ENCODE results near the gene COL9A3. TPM values are rescaled to one million over a fixed set of nuclear protein-coding genes. Genes with fewer than 3 reads are reported as not detected.
A peak's percentile ranks its signal among the peaks of the same experiment; 100 is the strongest.

COL9A3 gene
- total RNA-seq, 2 experiments from 2014 or later, result not detected

GRCh38 chr20:62822788-62823651 lies 6.2 kb downstream of the COL9A3 start:
- DNase-seq (peak; percentile 75), ATAC-seq (peak; percentile 81)
- no peaks in the 10 kb centered on the region for H3K4me1 Mint-ChIP-seq (ENCODE audit: low read depth)
- intact Hi-C loops (cut with micrococcal nuclease), result no loop called here
- H3K4me3 Mint-ChIP-seq, result no peak overlapping the region
- H3K36me3 Mint-ChIP-seq (ENCODE audit: low read depth), result no peaks in the 10 kb centered on the region
- POLR2A ChIA-PET, result interaction anchor here (0.7 kb wide), 1 partner anchor 480 kb away, joined by 3 read pairs; no protein-coding TSS in a partner anchor
- peaks cover 4% of the 10 kb centered on the region for H3K27me3 Mint-ChIP-seq
- TF ChIP-seq CTCF (IDR thresholded peaks at IDR 0.05), result peak; percentile 53
- no peaks in the 10 kb centered on the region for H3K9me3 Mint-ChIP-seq
- CTCF ChIA-PET, result interaction anchor here (0.8 to 2.0 kb wide), 8 partner anchors 11 to 186 kb away, joined by 3 to 12 read pairs (median 4); no protein-coding TSS in a partner anchor
- H3K27ac Mint-ChIP-seq, result no peak overlapping the region

GRCh38 chr20:62823688-62824475 lies 7.0 kb downstream of the COL9A3 start:
- ChIA-PET CTCF (interaction anchor here (1.0 to 2.0 kb wide), 6 partner anchors 12 to 131 kb away, joined by 3 to 12 read pairs (median 4); no protein-coding TSS in a partner anchor), POLR2A (no interaction called here)
- Mint-ChIP-seq H3K9me3 (no peaks in the 10 kb centered on the region), H3K27me3 (no peaks in the 10 kb centered on the region), H3K36me3 (ENCODE audit: low read depth) (no peaks in the 10 kb centered on the region), H3K4me1 (ENCODE audit: low read depth) (no peaks in the 10 kb centered on the region), H3K4me3 (no peak overlapping the region), H3K27ac (no peak overlapping the region)
- ATAC-seq (no peak), DNase-seq (no peak)
- intact Hi-C loops (cut with micrococcal nuclease), result no loop called here
- TF ChIP-seq CTCF (IDR thresholded peaks at IDR 0.05), result no peak

- CTCF ChIA-PET, result interaction anchor here (1.9 kb wide), 1 partner anchor 17 kb away, joined by 5 read pairs; no protein-coding TSS in a partner anchor
- no peak for DNase-seq
- intact Hi-C loops (cut with micrococcal nuclease), result no loop called here
- Mint-ChIP-seq H3K36me3 (ENCODE audit: low read depth) (no peaks in the 10 kb centered on the region), H3K4me3 (no peak overlapping the region), H3K9me3 (no peaks in the 10 kb centered on the region), H3K27ac (no peak overlapping the region), H3K27me3 (no peaks in the 10 kb centered on the region), H3K4me1 (ENCODE audit: low read depth) (no peaks in the 10 kb centered on the region)
- ATAC-seq, result peak; percentile 38
- POLR2A ChIA-PET, result no interaction called here
- TF ChIP-seq CTCF (IDR thresholded peaks at IDR 0.05), result no peak
Measured at GRCh38 chr20:62824476-62825332, 7.9 kb downstream of the COL9A3 start.

- POLR2A ChIA-PET, result no interaction called here
- intact Hi-C loops (cut with micrococcal nuclease), result no loop called here
Measured at GRCh38 chr20:62825333-62825985, 8.6 kb downstream of the COL9A3 start.

More at GRCh38 chr20:62825333-62825985, 8.6 kb downstream of the COL9A3 start:
- no peak for ATAC-seq
- Mint-ChIP-seq H3K9me3 (no peaks in the 10 kb centered on the region), H3K4me1 (ENCODE audit: low read depth) (no peaks in the 10 kb centered on the region), H3K36me3 (ENCODE audit: low read depth) (no peaks in the 10 kb centered on the region), H3K4me3 (no peak overlapping the region), H3K27ac (no peak overlapping the region), H3K27me3 (no peaks in the 10 kb centered on the region)
- no peak for DNase-seq
- TF ChIP-seq CTCF (IDR thresholded peaks at IDR 0.05), result no peak
- CTCF ChIA-PET, result interaction anchor here (1.9 kb wide), 1 partner anchor 17 kb away, joined by 5 read pairs; no protein-coding TSS in a partner anchor

Measured in activated CD8-positive, alpha-beta T cell treated with anti-CD3 and anti-CD28 coated beads for 36 hours (primary cell).